HT-29 (cell line): ENCODE data around the gene TTC3. TPM values are rescaled to one million over a fixed set of nuclear protein-coding genes. Genes with fewer than 3 reads are reported as not detected.

Experiments
- DNase-seq: peaks from one replicate; pipeline ENCODE4 v3.0.0-alpha.2; 2015; ENCODE audit warnings: low spot score
- total RNA-seq: library from RNA; depleted of rRNA; stranded (reverse); fragments of >200 nt; shearing (Covaris generic); gene quantifications from 2 replicates; pipeline ENCODE4 v1.2.3, GENCODE V29; 2014

TTC3 gene
- total RNA-seq, 1 experiment from 2014 or later = 67.8 TPM

GRCh38 chr21:37146320-37147235, 73.5 kb downstream of the TTC3 start:
- DNase-seq = no peak

- no peak for DNase-seq
These were observed 76.4 kb downstream of the TTC3 start for GRCh38 chr21:37149411-37149810.

- DNase-seq = no peak
These were observed 80.3 kb downstream of the TTC3 start for GRCh38 chr21:37153196-37153934.

- no peak for DNase-seq
These were observed 80.9 kb downstream of the TTC3 start for GRCh38 chr21:37153935-37154350.

GRCh38 chr21:37155186-37155585, 82.1 kb downstream of the TTC3 start:
- no peak for DNase-seq

- no peak for DNase-seq
These were observed 84.9 kb downstream of the TTC3 start for GRCh38 chr21:37157938-37158337.

- no peak for DNase-seq
These were observed 86.2 kb downstream of the TTC3 start for GRCh38 chr21:37159053-37159776.

- DNase-seq = no peak
These were observed 86.9 kb downstream of the TTC3 start for GRCh38 chr21:37159949-37160348.

GRCh38 chr21:37164742-37165141, 91.7 kb downstream of the TTC3 start:
- no peak for DNase-seq

GRCh38 chr21:37165586-37165985, 92.5 kb downstream of the TTC3 start:
- no peak for DNase-seq

- peak; percentile 33 for DNase-seq
These were observed 93.7 kb downstream of the TTC3 start for GRCh38 chr21:37166733-37167132.

GRCh38 chr21:37168666-37169065, 95.6 kb downstream of the TTC3 start:
- DNase-seq = no peak

- no peak for DNase-seq
These were observed 99.6 kb downstream of the TTC3 start for GRCh38 chr21:37172646-37173045.

- DNase-seq = peak; percentile 78
These were observed 103.7 kb downstream of the TTC3 start for GRCh38 chr21:37176716-37177115.

GRCh38 chr21:37181059-37181458, 108.0 kb downstream of the TTC3 start:
- DNase-seq = no peak

GRCh38 chr21:37182222-37182621, 109.2 kb downstream of the TTC3 start:
- DNase-seq = no peak

- no peak for DNase-seq
These were observed 110.7 kb downstream of the TTC3 start for GRCh38 chr21:37183749-37184148.

GRCh38 chr21:37184784-37185593, 111.9 kb downstream of the TTC3 start:
- DNase-seq = no peak

GRCh38 chr21:37186983-37187382, 113.9 kb downstream of the TTC3 start:
- no peak for DNase-seq

- no peak for DNase-seq
These were observed 115.8 kb downstream of the TTC3 start for GRCh38 chr21:37188825-37189224.

- DNase-seq = no peak
These were observed 119.0 kb downstream of the TTC3 start for GRCh38 chr21:37192019-37192418.
